Neural cell (in vitro differentiated cells): ENCODE results near the gene LRP8. TPM values are rescaled to one million over a fixed set of nuclear protein-coding genes. Genes with fewer than 3 reads are reported as not detected.

Experiments
- H2AFZ ChIP-seq: fragments of 200-600, 300-800 bp; sonication (generic), shearing (Covaris generic); 2 replicates; pipeline ENCODE4 v1.6.0; 2014; ENCODE audit warnings: low read depth, mild to moderate bottlenecking, antibody characterized with exemption, low read length, moderate library complexity
- H3F3A ChIP-seq: fragments of 200-600 bp; shearing (Covaris generic); 2 replicates; pipeline ENCODE4 v1.6.1; 2016; ENCODE audit warnings: mild to moderate bottlenecking, moderate library complexity, mixed read lengths, antibody characterized with exemption, low read length; ENCODE audit not compliant: insufficient read depth, poor library complexity, severe bottlenecking
- H3K27ac ChIP-seq: fragments of 200-600, 300-800 bp; sonication (generic), shearing (Covaris generic); 2 replicates; pipeline ENCODE4 v1.5.1; 2014; ENCODE audit warnings: mild to moderate bottlenecking, low read length, moderate library complexity
- H3K27me3 ChIP-seq: fragments of 300-800, 200-600 bp; sonication (generic), shearing (Covaris generic); 2 replicates; pipeline ENCODE4 v1.6.0; 2014; ENCODE audit warnings: mild to moderate bottlenecking, low read depth, low read length, moderate library complexity; ENCODE audit not compliant: insufficient read depth
- H3K36me3 ChIP-seq: fragments of 300-800, 200-600 bp; sonication (generic), shearing (Covaris generic); 2 replicates; pipeline ENCODE4 v1.5.1; 2014; ENCODE audit warnings: mild to moderate bottlenecking, antibody characterized with exemption, low read length, moderate library complexity; ENCODE audit not compliant: insufficient read depth
- H3K4me2 ChIP-seq: fragments of 300-800, 200-600 bp; sonication (generic), shearing (Covaris generic); 2 replicates; pipeline ENCODE4 v1.6.0; 2014; ENCODE audit warnings: mild to moderate bottlenecking, low read length
- H3K4me3 ChIP-seq: fragments of 300-800, 200-600 bp; sonication (generic), shearing (Covaris generic); 2 replicates; pipeline ENCODE4 v1.5.1; 2014; ENCODE audit warnings: mild to moderate bottlenecking, low read length, moderate library complexity
- H3K79me2 ChIP-seq: fragments of 200-600 bp; shearing (Covaris generic); replicated peaks from 2 replicates; pipeline ENCODE4 v1.6.0; 2014; ENCODE audit warnings: mild to moderate bottlenecking, low read length, moderate library complexity; ENCODE audit not compliant: insufficient read depth
- H3K9ac ChIP-seq: fragments of 300-800, 200-600 bp; sonication (generic), shearing (Covaris generic); 2 replicates; pipeline ENCODE4 v1.6.1; 2016; ENCODE audit warnings: mild to moderate bottlenecking, low read length, mixed read lengths
- H3K9me2 ChIP-seq: fragments of 200-600 bp; shearing (Covaris generic); 2 replicates; pipeline ENCODE4 v1.6.1; 2016; ENCODE audit warnings: mild to moderate bottlenecking, low read length, mixed read lengths; ENCODE audit not compliant: insufficient read depth
- H3K9me3 ChIP-seq: fragments of 200-600, 300-800 bp; sonication (generic), shearing (Covaris generic); 2 replicates; pipeline ENCODE4 v1.6.1; 2016; ENCODE audit warnings: mild to moderate bottlenecking, mixed run types, low read length, moderate library complexity, mixed read lengths
- H4K20me1 ChIP-seq: fragments of 200-600 bp; shearing (Covaris generic); 2 replicates; pipeline ENCODE4 v1.6.1; 2016; ENCODE audit warnings: mild to moderate bottlenecking, mixed run types; ENCODE audit not compliant: insufficient read depth
- CTCF ChIP-seq: fragments of 450-650 bp; IDR thresholded peaks from 2 replicates; pipeline ENCODE4 v1.5.1; 2014; ENCODE audit warnings: antibody characterized with exemption, mild to moderate bottlenecking, moderate library complexity; ENCODE audit not compliant: poor library complexity, severe bottlenecking
- EP300 ChIP-seq: fragments of 450-650 bp; conservative IDR thresholded peaks from 2 replicates; pipeline ENCODE4 v1.6.1; 2014; ENCODE audit warnings: antibody characterized with exemption, mild to moderate bottlenecking, moderate library complexity; ENCODE audit not compliant: poor library complexity, severe bottlenecking
- EZH2 ChIP-seq: fragments of 200-600, 300-800 bp; shearing (Covaris generic), sonication (generic); IDR thresholded peaks from 2 replicates; pipeline ENCODE4 v1.6.1; 2014; ENCODE audit warnings: antibody characterized with exemption, low read length, borderline replicate concordance, mild to moderate bottlenecking; ENCODE audit not compliant: insufficient read depth, poor library complexity, severe bottlenecking
- MXI1 ChIP-seq: fragments of 450-650 bp; conservative IDR thresholded peaks from 2 replicates; pipeline ENCODE4 v1.6.1; 2014; ENCODE audit warnings: antibody characterized with exemption, mild to moderate bottlenecking; ENCODE audit not compliant: poor library complexity, severe bottlenecking
- POLR2AphosphoS5 ChIP-seq: IDR thresholded peaks from 2 replicates; pipeline ENCODE4 v1.6.1; 2012
- RAD21 ChIP-seq: fragments of 450-650 bp; conservative IDR thresholded peaks from 2 replicates; pipeline ENCODE4 v1.6.1; 2014; ENCODE audit warnings: antibody characterized with exemption, mild to moderate bottlenecking, moderate library complexity
- REST ChIP-seq: IDR thresholded peaks from 2 replicates; pipeline ENCODE4 v1.6.1; 2012; ENCODE audit warnings: borderline replicate concordance
- SMC3 ChIP-seq: fragments of 450-650 bp; conservative IDR thresholded peaks from 2 replicates; pipeline ENCODE4 v1.6.1; 2014; ENCODE audit warnings: antibody characterized with exemption, mild to moderate bottlenecking, moderate library complexity; ENCODE audit not compliant: poor library complexity
- TAF1 ChIP-seq: IDR thresholded peaks from 2 replicates; pipeline ENCODE4 v1.6.1; 2012; ENCODE audit warnings: low read depth
- polyA plus RNA-seq: library from polyadenylated mRNA; depleted of rRNA; stranded (reverse); fragments of >200 nt; gene quantifications from 2 replicates; pipeline ENCODE4 v1.2.3, GENCODE V29; 2014

Gene LRP8
- polyA plus RNA-seq, 1 donor from 2014 or later = 65.8 TPM

- TF ChIP-seq REST = no peak
- no peak for TF ChIP-seq TAF1
- TF ChIP-seq POLR2AphosphoS5 = no peak
- TF ChIP-seq SMC3 = no peak
- TF ChIP-seq MXI1 = no peak
- Histone ChIP-seq H3K9ac (no peak overlapping the region), H2AFZ (no peak overlapping the region), H4K20me1 (no peaks in the 10 kb centered on the region), H3K4me3 (no peak overlapping the region), H3K36me3 (no peaks in the 10 kb centered on the region), H3K9me2 (no peaks in the 10 kb centered on the region), H3K27me3 (no peaks in the 10 kb centered on the region), H3K27ac (no peak overlapping the region), H3F3A (no peaks in the 10 kb centered on the region), H3K79me2 (no peaks in the 10 kb centered on the region), H3K4me2 (no peak overlapping the region), H3K9me3 (no peaks in the 10 kb centered on the region)
Observed at GRCh38 chr1:53371851-53372250, 44.0 kb upstream of the LRP8 start.

GRCh38 chr1:53371121-53371666 lies 43.3 kb upstream of the LRP8 start:
- Histone ChIP-seq H4K20me1 (no peaks in the 10 kb centered on the region), H3K9me3 (no peaks in the 10 kb centered on the region), H3K27ac (no peak overlapping the region), H3K36me3 (no peaks in the 10 kb centered on the region), H3K9ac (no peak overlapping the region), H3K27me3 (no peaks in the 10 kb centered on the region), H2AFZ (no peak overlapping the region), H3K79me2 (no peaks in the 10 kb centered on the region), H3F3A (no peaks in the 10 kb centered on the region), H3K4me3 (no peak overlapping the region), H3K9me2 (no peaks in the 10 kb centered on the region), H3K4me2 (no peak overlapping the region)
- no peak for TF ChIP-seq CTCF
- no peak for TF ChIP-seq EZH2
- TF ChIP-seq RAD21 = no peak
- no peak for TF ChIP-seq EP300
- no peak for TF ChIP-seq REST
- no peak for TF ChIP-seq MXI1
- TF ChIP-seq SMC3 = no peak
- TF ChIP-seq TAF1 = no peak
- TF ChIP-seq POLR2AphosphoS5 = no peak
